Fibroblast of lung (primary cell): Measurements from ENCODE around the gene UBE2G1.

Experiments
- CTCF ChIP-seq, 2 donors: IDR thresholded peaks in 1 of 2; conservative IDR thresholded peaks in 1 of 2; 1 replicate in 1 of 2; 2 replicates in 1 of 2; pipeline ENCODE4 v1.5.1; 2011 to 2012; ENCODE audit warnings: low read length in 2 of 2, control low read depth in 1 of 2, inconsistent platforms in 1 of 2, low read depth in 1 of 2, mild to moderate bottlenecking in 1 of 2
- EZH2 ChIP-seq: IDR thresholded peaks from 2 replicates; pipeline ENCODE4 v1.5.1; 2012; ENCODE audit warnings: low read length, control low read depth, mild to moderate bottlenecking; ENCODE audit errors: missing control alignments

DNA sequence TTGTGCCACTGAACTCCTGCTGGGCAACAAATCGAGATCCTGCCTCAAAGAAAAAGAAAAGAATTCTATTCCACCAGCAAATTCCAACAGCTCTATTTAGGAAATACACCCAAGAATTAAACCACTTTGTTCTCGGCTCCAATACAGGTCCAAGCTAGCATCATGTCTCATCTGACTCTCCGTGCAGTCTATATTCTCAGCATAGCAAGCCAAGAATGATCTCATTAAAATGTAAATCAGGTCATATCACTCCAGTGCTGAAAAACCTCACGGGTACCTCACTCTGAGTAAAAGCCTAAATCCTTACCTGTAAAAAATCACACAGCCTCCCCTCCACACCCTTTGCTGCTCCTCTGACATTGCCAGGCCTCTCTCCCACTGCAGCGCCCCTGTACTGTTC is 23.9 kb downstream of the UBE2G1 start:
- TF ChIP-seq EZH2, result no peak
- TF ChIP-seq CTCF (conservative IDR thresholded peaks at IDR 0.05 in 1 of 2, IDR thresholded peaks at IDR 0.05 in 1 of 2; ENCODE audit: low read depth in 1 of 2, low read length in 2 of 2), result no peak
